K562 (cell line): ENCODE measurements around the gene MPIG6B. TPM values are rescaled to one million over a fixed set of nuclear protein-coding genes. Genes with fewer than 3 reads are reported as not detected.

Source experiments
- BACH1 ChIP-seq: fragments of 200-800 bp; sonication (Bioruptor generic); IDR thresholded peaks from 2 replicates; pipeline ENCODE4 v1.6.1; 2016; ENCODE audit warnings: missing genetic modification characterization, missing compliant biosample characterization
- HOXB6 ChIP-seq: fragments of 250-450 bp; sonication (Bioruptor Pico); IDR thresholded peaks from 2 replicates; pipeline ENCODE4 v1.5.1; 2022; ENCODE audit warnings: mild to moderate bottlenecking, borderline replicate concordance
- PHB ChIP-seq: fragments of 250-450 bp; sonication (Bioruptor Pico); IDR thresholded peaks from 2 replicates; pipeline ENCODE4 v1.5.0; 2021
- POLR2H ChIP-seq: IDR thresholded peaks from 2 replicates; pipeline ENCODE4 v1.6.1; 2016; ENCODE audit warnings: missing genetic modification characterization, low read depth, mild to moderate bottlenecking, control low read depth, missing compliant biosample characterization, moderate library complexity
- PYGO2 ChIP-seq: fragments of 450-650 bp; IDR thresholded peaks from 2 replicates; pipeline ENCODE4 v1.6.1; 2016; ENCODE audit warnings: mild to moderate bottlenecking, missing genetic modification characterization, moderate library complexity, missing compliant biosample characterization
- RCOR1 ChIP-seq, 2 experiments: IDR thresholded peaks; 2 replicates each; pipeline ENCODE4 v1.6.1; 2012; ENCODE audit warnings: low read depth in 2 of 2, low read length in 2 of 2, borderline replicate concordance in 1 of 2, improper control_type of control experiment in 1 of 2
- SREBF2 ChIP-seq: sonication (generic); formaldehyde crosslinking; IDR thresholded peaks from 2 replicates; pipeline ENCODE4 v1.4.0; 2020; ENCODE audit warnings: mild to moderate bottlenecking, missing genetic modification reagents
- ZNF224 ChIP-seq: sonication (generic); formaldehyde crosslinking; IDR thresholded peaks from 2 replicates; pipeline ENCODE4 v1.8.0; 2022; ENCODE audit warnings: mild to moderate bottlenecking, missing genetic modification reagents
- ZNF324 ChIP-seq: fragments of 250-450 bp; sonication (Bioruptor Pico); IDR thresholded peaks from 2 replicates; pipeline ENCODE4 v1.4.0; 2020; ENCODE audit warnings: mild to moderate bottlenecking
- ZNF644 ChIP-seq: fragments of 200-800 bp; sonication (Bioruptor generic); IDR thresholded peaks from 2 replicates; pipeline ENCODE4 v1.6.1; 2016; ENCODE audit warnings: low read depth, missing genetic modification characterization, missing compliant biosample characterization
- polyA plus RNA-seq, 8 experiments: library from polyadenylated mRNA; depleted of rRNA in 4 of 8; stranded (reverse) in 5 of 8; unstranded in 3 of 8; fragments of >200 nt; fragmentation: Nextera tagmentation in 2 of 8; fragmentation: Illumina TruSeq in 1 of 8; extraction: Ambion mirVana in 2 of 8; extraction: Trizol in 1 of 8; gene quantifications; 2 replicates each; pipeline versions ENCODE4 v1.2.1 to v1.2.3, GENCODE V29; 2011 to 2014; ENCODE audit warnings: inconsistent platforms in 1 of 8, missing spikeins in 1 of 8
- total RNA-seq, 7 experiments: library from RNA; depleted of rRNA in 6 of 7; stranded (reverse); fragments of >200 nt in 6 of 7; fragmentation: Illumina TruSeq in 2 of 7; extraction: Trizol in 2 of 7; gene quantifications; 2 replicates each; pipeline versions ENCODE4 v1.2.1 to v1.2.3, GENCODE V29; 2011 to 2021; ENCODE audit warnings: low replicate concordance in 1 of 7
- TF ChIP-seq, protein P1 (sequence below): fragments of 250-450 bp; sonication (Bioruptor Pico); IDR thresholded peaks from 2 replicates; pipeline ENCODE4 v1.4.0; 2020; ENCODE audit warnings: mild to moderate bottlenecking, moderate library complexity
- TF ChIP-seq, protein P2 (sequence below): fragments of 250-450 bp; sonication (Bioruptor Pico); IDR thresholded peaks from 2 replicates; pipeline ENCODE4 v1.5.0; 2021; ENCODE audit warnings: mild to moderate bottlenecking, moderate library complexity
- TF ChIP-seq, protein P3 (sequence below): fragments of 250-450 bp; sonication (Bioruptor Pico); IDR thresholded peaks from 2 replicates; pipeline ENCODE4 v1.8.0; 2021; ENCODE audit warnings: moderate library complexity, mild to moderate bottlenecking, inconsistent platforms
- TF ChIP-seq, protein P4 (sequence below): fragments of 450-650 bp; formaldehyde crosslinking; IDR thresholded peaks from 2 replicates; pipeline ENCODE4 v1.4.0; 2020; ENCODE audit warnings: mild to moderate bottlenecking, moderate library complexity
- TF ChIP-seq, protein P5 (sequence below): sonication (generic); formaldehyde crosslinking; IDR thresholded peaks from 2 replicates; pipeline ENCODE4 v1.8.0; 2022; ENCODE audit warnings: mild to moderate bottlenecking, missing genetic modification reagents, borderline replicate concordance

MPIG6B gene
- total and polyA plus RNA-seq, 9 of the 15 experiments (the other 6 are each of a cell fraction or from before 2014, with no cell fraction given) = 0.11 to 1.2 (median 0.28) TPM; not detected in 1

DNA sequence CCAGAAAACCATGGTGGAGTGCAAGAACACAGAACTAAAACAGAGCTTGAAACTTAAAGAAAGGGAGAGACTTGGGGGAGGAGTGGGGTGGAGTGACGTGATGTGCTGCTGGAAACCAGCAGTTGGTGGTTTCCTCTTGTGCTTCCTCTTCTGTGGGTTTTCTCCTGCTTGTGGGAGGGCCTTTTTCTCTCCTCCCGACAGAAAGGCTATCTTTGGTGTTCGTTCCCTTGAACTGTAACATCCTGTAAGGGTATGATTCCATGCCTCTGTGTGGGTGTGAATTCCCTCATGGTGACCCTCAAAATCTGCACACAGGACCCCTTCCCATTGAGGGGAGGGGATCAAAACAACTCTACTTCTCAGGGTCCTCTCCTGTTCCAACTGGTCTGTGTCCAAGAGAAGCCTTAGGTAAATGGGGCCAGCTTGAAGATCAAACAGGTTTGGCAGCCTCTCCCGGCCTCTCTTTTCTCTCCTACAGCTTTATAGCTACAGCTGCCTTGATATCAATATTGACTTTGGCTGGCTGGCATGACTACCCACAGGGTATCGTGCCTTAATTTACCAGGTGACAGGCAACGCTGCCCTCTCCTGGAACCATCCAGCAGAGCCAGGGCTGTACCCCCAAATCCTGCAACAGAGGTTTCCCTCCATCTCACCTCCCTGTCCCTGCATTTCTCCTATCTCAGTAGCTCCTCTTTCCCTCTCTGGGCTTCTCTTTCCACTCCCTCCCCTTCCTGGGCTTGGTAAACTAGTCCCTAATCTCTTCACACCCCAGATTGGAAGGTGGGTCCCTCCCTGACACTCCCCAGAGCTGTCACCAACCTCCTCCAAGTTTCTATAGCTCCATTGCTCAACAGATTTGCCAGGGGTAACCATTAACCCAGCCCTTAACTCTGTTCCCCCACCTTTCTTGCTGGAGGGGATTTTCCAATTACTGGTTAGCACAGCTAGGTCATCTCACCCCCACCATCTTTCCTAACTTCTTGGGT lies 15.1 kb downstream of the MPIG6B start (continued):
- TF ChIP-seq, protein P1, sequence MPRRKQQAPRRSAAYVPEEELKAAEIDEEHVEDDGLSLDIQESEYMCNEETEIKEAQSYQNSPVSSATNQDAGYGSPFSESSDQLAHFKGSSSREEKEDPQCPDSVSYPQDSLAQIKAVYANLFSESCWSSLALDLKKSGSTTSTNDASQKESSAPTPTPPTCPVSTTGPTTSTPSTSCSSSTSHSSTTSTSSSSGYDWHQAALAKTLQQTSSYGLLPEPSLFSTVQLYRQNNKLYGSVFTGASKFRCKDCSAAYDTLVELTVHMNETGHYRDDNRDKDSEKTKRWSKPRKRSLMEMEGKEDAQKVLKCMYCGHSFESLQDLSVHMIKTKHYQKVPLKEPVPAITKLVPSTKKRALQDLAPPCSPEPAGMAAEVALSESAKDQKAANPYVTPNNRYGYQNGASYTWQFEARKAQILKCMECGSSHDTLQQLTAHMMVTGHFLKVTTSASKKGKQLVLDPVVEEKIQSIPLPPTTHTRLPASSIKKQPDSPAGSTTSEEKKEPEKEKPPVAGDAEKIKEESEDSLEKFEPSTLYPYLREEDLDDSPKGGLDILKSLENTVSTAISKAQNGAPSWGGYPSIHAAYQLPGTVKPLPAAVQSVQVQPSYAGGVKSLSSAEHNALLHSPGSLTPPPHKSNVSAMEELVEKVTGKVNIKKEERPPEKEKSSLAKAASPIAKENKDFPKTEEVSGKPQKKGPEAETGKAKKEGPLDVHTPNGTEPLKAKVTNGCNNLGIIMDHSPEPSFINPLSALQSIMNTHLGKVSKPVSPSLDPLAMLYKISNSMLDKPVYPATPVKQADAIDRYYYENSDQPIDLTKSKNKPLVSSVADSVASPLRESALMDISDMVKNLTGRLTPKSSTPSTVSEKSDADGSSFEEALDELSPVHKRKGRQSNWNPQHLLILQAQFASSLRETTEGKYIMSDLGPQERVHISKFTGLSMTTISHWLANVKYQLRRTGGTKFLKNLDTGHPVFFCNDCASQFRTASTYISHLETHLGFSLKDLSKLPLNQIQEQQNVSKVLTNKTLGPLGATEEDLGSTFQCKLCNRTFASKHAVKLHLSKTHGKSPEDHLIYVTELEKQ (CRISPR knock-in tag) = no peak
- TF ChIP-seq, protein P2, sequence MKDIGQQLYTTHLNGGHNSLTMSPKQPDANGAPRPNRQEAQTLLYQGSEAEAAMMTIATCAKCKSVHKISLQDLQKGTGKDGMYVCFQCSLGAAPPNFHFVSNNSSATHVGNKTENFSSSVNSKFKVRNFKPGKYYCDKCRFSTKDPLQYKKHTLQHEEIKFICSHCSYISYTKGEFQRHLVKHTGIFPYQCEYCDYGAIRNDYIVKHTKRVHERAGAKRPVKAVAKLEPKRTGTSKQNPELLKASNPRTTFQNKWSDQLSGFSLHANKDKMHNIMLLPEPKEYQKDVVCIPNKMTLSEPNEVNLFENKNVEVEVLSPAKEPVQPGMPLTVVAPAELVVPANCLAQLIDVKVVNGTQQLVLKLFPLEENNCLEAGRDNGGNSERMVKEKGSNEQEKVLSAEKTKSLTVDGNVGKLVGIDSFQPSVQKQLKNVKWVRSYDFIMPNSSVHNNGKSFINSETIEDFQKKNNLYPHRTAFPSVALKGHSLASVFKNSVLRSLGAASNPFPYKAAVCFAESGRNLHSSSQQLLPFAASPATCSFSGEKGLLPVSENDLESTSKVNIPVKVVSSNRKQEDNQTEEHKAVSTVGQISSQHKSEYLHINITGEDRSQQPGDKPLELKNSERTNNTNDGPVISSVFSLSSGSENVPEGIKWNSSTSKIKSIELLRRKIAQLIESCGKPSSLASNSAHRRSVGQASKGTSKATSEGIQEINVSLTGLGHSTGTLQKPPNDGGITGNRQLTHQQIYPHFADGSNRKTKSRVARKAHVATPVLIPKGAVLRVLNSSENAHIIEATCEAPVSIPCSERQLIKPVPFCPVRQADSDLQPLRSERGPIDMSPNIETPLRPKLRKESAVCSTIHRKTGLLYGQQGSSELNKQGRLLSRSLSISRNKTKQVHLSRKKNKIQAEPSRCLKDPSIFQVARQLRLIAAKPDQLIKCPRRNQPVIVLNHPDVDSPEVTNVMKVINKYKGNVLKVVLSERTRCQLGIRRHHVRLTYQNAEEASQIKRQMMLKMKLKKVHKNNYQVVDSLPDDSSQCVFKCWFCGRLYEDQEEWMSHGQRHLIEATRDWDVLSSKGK = no peak
- TF ChIP-seq PYGO2 = 0 out of 2 replicates have a peak, but pooled peaks have one; percentile 67
- TF ChIP-seq, protein P3, sequence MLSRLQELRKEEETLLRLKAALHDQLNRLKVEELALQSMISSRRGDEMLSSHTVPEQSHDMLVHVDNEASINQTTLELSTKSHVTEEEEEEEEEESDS (CRISPR knock-in tag) = no peak
- no peak for TF ChIP-seq POLR2H
- TF ChIP-seq, protein P4, sequence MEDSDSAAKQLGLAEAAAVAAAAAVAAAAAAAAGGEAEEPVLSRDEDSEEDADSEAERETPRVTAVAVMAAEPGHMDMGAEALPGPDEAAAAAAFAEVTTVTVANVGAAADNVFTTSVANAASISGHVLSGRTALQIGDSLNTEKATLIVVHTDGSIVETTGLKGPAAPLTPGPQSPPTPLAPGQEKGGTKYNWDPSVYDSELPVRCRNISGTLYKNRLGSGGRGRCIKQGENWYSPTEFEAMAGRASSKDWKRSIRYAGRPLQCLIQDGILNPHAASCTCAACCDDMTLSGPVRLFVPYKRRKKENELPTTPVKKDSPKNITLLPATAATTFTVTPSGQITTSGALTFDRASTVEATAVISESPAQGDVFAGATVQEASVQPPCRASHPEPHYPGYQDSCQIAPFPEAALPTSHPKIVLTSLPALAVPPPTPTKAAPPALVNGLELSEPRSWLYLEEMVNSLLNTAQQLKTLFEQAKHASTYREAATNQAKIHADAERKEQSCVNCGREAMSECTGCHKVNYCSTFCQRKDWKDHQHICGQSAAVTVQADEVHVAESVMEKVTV (CRISPR knock-in tag) = peak; percentile 4; the same call in 1 of the 2 replicates
- TF ChIP-seq SREBF2 (CRISPR knock-in tag) = no peak
- no peak for TF ChIP-seq BACH1 (tag)
- TF ChIP-seq HOXB6 (CRISPR knock-in tag) = no peak
- TF ChIP-seq PHB (CRISPR knock-in tag) = peak; percentile 94
- no peak; the same call in 1 of the 2 replicates for TF ChIP-seq ZNF324 (CRISPR knock-in tag)
- TF ChIP-seq ZNF644 = no peak
- no peak for TF ChIP-seq ZNF224
- peak in 1 of 2 experiments; percentile 94; a peak in 3 of 4 replicates for TF ChIP-seq RCOR1 (IDR thresholded peaks at IDR 0.05; ENCODE audit: borderline replicate concordance in 1 of 2, low read depth in 2 of 2, low read length in 2 of 2)
- TF ChIP-seq, protein P5, sequence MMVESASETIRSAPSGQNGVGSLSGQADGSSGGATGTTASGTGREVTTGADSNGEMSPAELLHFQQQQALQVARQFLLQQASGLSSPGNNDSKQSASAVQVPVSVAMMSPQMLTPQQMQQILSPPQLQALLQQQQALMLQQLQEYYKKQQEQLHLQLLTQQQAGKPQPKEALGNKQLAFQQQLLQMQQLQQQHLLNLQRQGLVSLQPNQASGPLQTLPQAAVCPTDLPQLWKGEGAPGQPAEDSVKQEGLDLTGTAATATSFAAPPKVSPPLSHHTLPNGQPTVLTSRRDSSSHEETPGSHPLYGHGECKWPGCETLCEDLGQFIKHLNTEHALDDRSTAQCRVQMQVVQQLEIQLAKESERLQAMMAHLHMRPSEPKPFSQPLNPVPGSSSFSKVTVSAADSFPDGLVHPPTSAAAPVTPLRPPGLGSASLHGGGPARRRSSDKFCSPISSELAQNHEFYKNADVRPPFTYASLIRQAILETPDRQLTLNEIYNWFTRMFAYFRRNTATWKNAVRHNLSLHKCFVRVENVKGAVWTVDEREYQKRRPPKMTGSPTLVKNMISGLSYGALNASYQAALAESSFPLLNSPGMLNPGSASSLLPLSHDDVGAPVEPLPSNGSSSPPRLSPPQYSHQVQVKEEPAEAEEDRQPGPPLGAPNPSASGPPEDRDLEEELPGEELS (CRISPR knock-in tag) = no peak
